Choroid plexus epithelial cell (primary cell): ENCODE data around the gene CEP72.
"Not testable (repeated sequence)": the region's sequence is repeated elsewhere in the genome, so short reads cannot be mapped to it uniquely, and the experiment has no call there.

Source experiments
- DNase-seq: peaks from one replicate; pipeline ENCODE4 v3.0.0-alpha.2; 2010; ENCODE audit warnings: low read depth
- H3K4me3 ChIP-seq: 2 replicates; pipeline ENCODE4 v1.5.1; 2011; ENCODE audit warnings: low read depth, mild to moderate bottlenecking, control low read depth, low read length, moderate library complexity
- TF ChIP-seq, protein P1 (sequence below): conservative IDR thresholded peaks from 2 replicates; pipeline ENCODE4 v1.5.1; 2011; ENCODE audit warnings: low read depth, mild to moderate bottlenecking, control low read depth, inconsistent platforms, low read length, moderate library complexity

CEP72 gene

DNA sequence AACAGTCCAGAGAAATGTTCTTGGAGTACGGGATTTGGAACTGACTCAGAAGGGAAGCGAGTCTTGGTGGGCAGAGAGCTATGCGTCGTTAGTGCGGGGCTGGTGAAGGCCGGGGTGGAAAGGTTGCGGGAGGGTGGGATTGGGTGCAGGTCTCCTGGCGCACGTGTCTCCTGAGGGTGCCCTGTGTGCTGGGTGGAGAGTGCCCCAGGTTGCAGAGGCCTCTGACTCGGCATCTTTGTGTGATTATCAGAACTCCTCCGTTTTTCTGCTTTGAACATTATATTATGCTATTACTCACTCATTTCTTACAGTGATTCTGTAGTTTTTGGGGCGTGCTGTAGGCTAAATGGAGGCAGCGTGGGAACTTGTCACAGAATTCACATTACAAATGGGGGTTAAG is 11.4 kb downstream of the CEP72 start:
- TF ChIP-seq, protein P1, sequence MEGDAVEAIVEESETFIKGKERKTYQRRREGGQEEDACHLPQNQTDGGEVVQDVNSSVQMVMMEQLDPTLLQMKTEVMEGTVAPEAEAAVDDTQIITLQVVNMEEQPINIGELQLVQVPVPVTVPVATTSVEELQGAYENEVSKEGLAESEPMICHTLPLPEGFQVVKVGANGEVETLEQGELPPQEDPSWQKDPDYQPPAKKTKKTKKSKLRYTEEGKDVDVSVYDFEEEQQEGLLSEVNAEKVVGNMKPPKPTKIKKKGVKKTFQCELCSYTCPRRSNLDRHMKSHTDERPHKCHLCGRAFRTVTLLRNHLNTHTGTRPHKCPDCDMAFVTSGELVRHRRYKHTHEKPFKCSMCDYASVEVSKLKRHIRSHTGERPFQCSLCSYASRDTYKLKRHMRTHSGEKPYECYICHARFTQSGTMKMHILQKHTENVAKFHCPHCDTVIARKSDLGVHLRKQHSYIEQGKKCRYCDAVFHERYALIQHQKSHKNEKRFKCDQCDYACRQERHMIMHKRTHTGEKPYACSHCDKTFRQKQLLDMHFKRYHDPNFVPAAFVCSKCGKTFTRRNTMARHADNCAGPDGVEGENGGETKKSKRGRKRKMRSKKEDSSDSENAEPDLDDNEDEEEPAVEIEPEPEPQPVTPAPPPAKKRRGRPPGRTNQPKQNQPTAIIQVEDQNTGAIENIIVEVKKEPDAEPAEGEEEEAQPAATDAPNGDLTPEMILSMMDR, result no peak
- DNase-seq, result no peak
- no peak overlapping the region for H3K4me3 ChIP-seq

DNA sequence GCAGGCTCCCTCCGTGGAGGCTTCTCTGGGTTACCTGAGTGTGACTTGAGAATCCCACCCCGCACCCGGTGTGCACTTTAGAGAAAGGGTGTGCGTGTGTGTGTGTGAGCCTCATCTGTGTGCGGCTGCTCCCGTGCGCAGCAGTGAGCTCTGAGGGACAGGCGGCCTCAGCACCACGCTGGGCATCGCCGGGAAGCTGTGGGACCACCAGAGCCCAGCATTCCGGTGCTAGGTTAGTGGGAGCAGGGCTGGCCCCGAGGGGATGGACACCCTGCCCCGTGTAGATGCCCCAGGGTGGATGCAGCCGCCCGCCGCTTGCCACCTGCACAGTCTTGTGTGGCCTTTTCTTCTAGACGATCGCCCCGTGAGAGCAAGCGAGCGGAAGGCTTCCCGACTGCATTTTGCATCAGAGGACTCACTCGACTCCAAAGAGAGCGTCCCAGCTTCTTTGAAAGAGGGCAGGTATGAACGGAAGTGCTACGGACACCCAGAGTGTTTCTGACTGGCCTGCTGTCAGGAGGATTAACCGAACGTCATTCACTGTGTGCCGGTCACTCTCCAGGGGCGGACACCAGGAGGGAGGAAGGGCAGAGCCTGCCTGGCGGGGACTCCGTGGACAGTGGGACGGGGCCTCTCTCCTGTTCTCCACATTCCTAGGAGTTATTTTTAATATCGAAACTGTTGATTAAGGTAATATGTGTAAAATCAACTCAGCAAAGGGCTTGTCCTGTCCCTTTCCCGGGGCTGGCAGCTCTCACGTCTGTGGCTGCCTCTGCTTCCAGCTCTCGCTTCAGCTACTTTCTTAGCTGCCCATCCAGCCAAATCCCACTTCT is 12.2 kb downstream of the CEP72 start:
- DNase-seq, result no peak
- H3K4me3 ChIP-seq, result no peak overlapping the region
- TF ChIP-seq, protein P1, result no peak

DNA sequence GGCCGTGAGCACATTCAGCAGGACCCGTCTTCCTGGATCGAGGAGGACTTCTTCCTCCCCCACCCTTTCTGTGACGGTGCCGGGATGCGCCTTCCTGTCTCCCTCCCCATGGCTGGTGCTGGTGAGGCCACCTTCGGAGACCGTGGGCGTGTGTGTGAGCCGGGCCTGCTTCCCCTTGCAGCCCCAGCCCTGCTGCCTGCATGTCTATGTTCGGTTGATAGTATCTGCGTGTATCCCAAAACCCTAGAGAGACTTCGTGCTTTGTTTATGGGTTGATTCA is 12.8 kb downstream of the CEP72 start:
- TF ChIP-seq, protein P1, result no peak
- H3K4me3 ChIP-seq, result no peak overlapping the region
- no peak for DNase-seq

DNA sequence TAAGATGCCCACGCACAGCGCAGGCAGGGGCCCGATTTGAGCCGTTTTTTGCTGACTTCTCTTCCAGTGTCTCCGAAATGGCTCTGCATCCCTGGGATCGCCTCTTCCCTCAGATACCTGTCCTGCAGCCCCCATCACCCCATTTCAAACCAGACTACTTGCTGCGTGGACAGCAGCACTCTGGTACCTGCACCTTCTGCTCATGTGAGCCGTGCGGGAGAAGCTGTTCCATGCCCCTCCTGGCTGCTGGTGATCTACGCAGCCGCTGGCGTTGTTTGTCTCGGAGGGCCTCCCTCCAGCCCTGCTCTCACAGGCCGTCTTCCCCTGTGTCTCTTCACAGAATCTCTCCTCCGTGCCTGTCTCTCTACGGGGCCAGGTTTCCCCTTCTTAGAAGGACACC is 13.4 kb downstream of the CEP72 start:
- DNase-seq, result no peak
- H3K4me3 ChIP-seq, result no peak overlapping the region
- TF ChIP-seq, protein P1, result no peak

DNA sequence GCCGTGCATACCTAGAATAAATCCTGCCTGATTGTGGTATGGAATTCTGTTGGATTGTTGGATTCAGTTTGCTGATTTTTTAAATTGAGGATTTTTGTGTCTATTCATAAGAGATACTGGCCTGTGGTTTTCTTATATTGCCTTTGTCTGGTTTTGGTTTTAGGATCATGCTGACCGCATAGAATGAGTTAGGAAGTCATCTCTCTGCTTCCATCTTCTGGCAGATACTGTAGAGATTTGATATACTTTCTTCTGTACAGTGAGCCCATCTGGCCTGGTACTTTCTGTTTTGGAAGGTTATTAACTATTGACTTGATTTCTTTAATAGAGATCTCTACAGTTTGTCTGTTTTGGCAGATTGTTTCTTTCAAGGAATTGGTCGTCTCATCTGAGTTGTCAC is 14.7 kb downstream of the CEP72 start:
- peak; percentile 56 for DNase-seq
- H3K4me3 ChIP-seq, result no peak overlapping the region
- TF ChIP-seq, protein P1, result peak; percentile 34

DNA sequence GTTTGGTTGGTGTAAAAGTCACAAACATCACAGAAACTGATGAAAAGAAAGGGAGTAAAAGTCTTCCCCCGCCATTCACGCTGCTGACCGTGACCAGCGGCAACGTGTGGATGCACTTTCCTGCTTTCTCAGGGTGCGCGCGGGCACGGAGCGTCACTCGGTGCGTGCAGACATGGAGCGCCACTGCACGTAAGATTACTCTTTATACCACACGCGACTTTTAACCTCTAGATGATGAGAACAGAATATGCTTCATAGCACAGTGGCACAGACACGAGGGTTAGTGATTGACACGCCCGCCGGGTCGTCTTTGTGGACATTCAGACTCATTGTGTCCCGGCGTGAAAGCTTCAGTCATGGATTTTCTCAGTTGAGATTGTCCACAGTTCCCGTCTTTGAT is 15.7 kb downstream of the CEP72 start:
- DNase-seq, result no peak
- H3K4me3 ChIP-seq, result no peak overlapping the region
- TF ChIP-seq, protein P1, result no peak

DNA sequence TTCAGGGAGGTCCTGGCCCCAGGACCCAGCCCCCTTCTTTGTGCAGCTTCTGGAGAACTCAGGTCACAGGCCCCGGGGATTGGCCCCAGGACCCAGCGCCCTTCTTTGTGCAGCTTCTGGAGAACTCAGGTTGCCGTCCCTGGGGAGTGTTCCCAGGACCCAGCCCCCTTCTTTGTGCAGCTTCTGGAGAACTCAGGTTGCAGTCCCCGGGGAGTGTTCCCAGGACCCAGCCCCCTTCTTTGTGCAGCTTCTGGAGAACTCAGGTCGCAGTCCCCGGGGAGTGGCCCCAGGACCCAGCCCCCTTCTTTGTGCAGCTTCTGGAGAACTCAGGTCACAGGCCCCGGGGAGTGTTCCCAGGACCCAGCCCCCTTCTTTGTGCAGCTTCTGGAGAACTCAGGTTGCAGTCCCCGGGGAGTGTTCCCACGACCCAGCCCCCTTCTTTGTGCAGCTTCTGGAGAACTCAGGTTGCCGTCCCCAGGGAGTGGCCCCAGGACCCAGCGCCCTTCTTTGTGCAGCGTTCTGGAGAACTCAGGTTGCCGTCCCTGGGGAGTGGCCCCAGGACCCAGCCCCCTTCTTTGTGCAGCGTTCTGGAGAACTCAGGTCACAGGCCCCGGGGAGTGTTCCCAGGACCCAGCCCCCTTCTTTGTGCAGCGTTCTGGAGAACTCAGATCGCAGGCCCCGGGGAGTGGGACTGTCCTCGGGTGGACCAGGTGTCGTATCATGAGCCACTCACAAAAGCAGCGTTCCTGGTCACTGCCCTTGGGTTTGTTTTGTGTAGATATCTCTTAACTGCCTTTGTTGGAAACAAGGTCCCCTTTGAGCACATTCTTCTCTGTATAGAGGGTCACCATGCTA is 16.4 kb downstream of the CEP72 start:
- not testable (repeated sequence) for DNase-seq, H3K4me3 ChIP-seq
